Mesenchymal stem cell (in vitro differentiated cells and primary cell): ENCODE measurements around the gene STAG3.

Experiments used
- DNase-seq: peaks from one replicate; pipeline ENCODE4 v3.0.0-alpha.2; 2013
- H2AFZ ChIP-seq: one replicate; pipeline ENCODE4 v1.6.1; 2013; ENCODE audit warnings: low read depth, mild to moderate bottlenecking, control low read depth, inconsistent platforms, low read length, moderate library complexity
- H2AK5ac ChIP-seq: 2 replicates; pipeline ENCODE4 v1.6.1; 2013; ENCODE audit warnings: low read length, moderate library complexity, mild to moderate bottlenecking, inconsistent platforms; ENCODE audit not compliant: severe bottlenecking
- H2BK120ac ChIP-seq: one replicate; pipeline ENCODE4 v1.6.1; 2013; ENCODE audit warnings: low read depth, mild to moderate bottlenecking, inconsistent platforms, low read length, moderate library complexity
- H2BK12ac ChIP-seq, 2 experiments: one replicate each; pipeline ENCODE4 v1.6.1; 2013; ENCODE audit warnings: inconsistent platforms in 2 of 2, low read length in 2 of 2, mild to moderate bottlenecking in 2 of 2, moderate library complexity in 2 of 2, control low read depth in 1 of 2
- H2BK15ac ChIP-seq: one replicate; pipeline ENCODE4 v1.6.1; 2013; ENCODE audit warnings: mild to moderate bottlenecking, low read depth, inconsistent platforms; ENCODE audit not compliant: poor library complexity, severe bottlenecking
- H2BK5ac ChIP-seq: 2 replicates; pipeline ENCODE4 v1.6.1; 2013; ENCODE audit warnings: low read depth, mild to moderate bottlenecking, low read length, control low read depth, inconsistent platforms; ENCODE audit not compliant: poor library complexity, severe bottlenecking
- H3K14ac ChIP-seq, 2 experiments: one replicate each; pipeline ENCODE4 v1.6.1; 2013; ENCODE audit warnings: inconsistent platforms in 2 of 2, low read length in 2 of 2, control low read depth in 1 of 2, mild to moderate bottlenecking in 1 of 2, moderate library complexity in 1 of 2
- H3K18ac ChIP-seq, 2 experiments: one replicate each; pipeline ENCODE4 v1.6.1; 2013; ENCODE audit warnings: inconsistent platforms in 2 of 2, low read length in 2 of 2, control low read depth in 1 of 2, low read depth in 1 of 2, mild to moderate bottlenecking in 1 of 2
- H3K23ac ChIP-seq, 2 experiments: one replicate each; pipeline ENCODE4 v1.6.1; 2013; ENCODE audit warnings: inconsistent platforms in 2 of 2, low read length in 2 of 2, mild to moderate bottlenecking in 2 of 2, moderate library complexity in 2 of 2, control low read depth in 1 of 2
- H3K27ac ChIP-seq: 2 replicates; pipeline ENCODE4 v1.5.1; 2013; ENCODE audit warnings: mild to moderate bottlenecking, moderate library complexity, low read length, control low read depth, inconsistent platforms; ENCODE audit not compliant: poor library complexity, severe bottlenecking
- H3K27me3 ChIP-seq, 2 experiments: 2 replicates each; pipeline versions ENCODE4 v1.6.1 to v1.7.0; 2013; ENCODE audit warnings: low read length in 2 of 2, mild to moderate bottlenecking in 2 of 2, moderate library complexity in 2 of 2, control low read depth in 1 of 2, inconsistent platforms in 1 of 2; ENCODE audit not compliant: control insufficient read depth in 1 of 2, insufficient read depth in 1 of 2
- H3K36me3 ChIP-seq, 2 experiments: 2 replicates each; pipeline versions ENCODE4 v1.6.1 to v1.7.0; 2013; ENCODE audit warnings: low read length in 2 of 2, control low read depth in 1 of 2, inconsistent platforms in 1 of 2, low read depth in 1 of 2, mild to moderate bottlenecking in 1 of 2; ENCODE audit not compliant: insufficient read depth in 2 of 2, control insufficient read depth in 1 of 2
- H3K4ac ChIP-seq, 2 experiments: one replicate each; pipeline ENCODE4 v1.6.1; 2013; ENCODE audit warnings: inconsistent platforms in 2 of 2, low read length in 2 of 2, mild to moderate bottlenecking in 2 of 2, moderate library complexity in 2 of 2, control low read depth in 1 of 2, low read depth in 1 of 2
- H3K4me1 ChIP-seq: 2 replicates; pipeline ENCODE4 v1.6.1; 2013; ENCODE audit warnings: low read depth, low read length, control low read depth; ENCODE audit not compliant: control insufficient read depth, insufficient read depth
- H3K4me2 ChIP-seq: 2 replicates; pipeline ENCODE4 v1.6.1; 2013; ENCODE audit warnings: low read length, mild to moderate bottlenecking, inconsistent platforms; ENCODE audit not compliant: poor library complexity, severe bottlenecking
- H3K4me3 ChIP-seq, 2 experiments: 2 replicates each; pipeline versions ENCODE4 v1.5.1 to v1.7.0; 2013; ENCODE audit warnings: low read length in 2 of 2, mild to moderate bottlenecking in 2 of 2, control low read depth in 1 of 2, low read depth in 1 of 2; ENCODE audit not compliant: insufficient read depth in 1 of 2
- H3K79me1 ChIP-seq: replicated peaks from 2 replicates; pipeline ENCODE4 v1.6.1; 2013; ENCODE audit warnings: mild to moderate bottlenecking, control low read depth, low read length, inconsistent platforms; ENCODE audit not compliant: poor library complexity, severe bottlenecking
- H3K9ac ChIP-seq: 2 replicates; pipeline ENCODE4 v1.7.0; 2013; ENCODE audit warnings: mild to moderate bottlenecking, low read length, moderate library complexity
- H3K9me3 ChIP-seq: 2 replicates; pipeline ENCODE4 v1.7.0; 2013; ENCODE audit warnings: mild to moderate bottlenecking, low read length; ENCODE audit not compliant: control insufficient read depth
- H4K8ac ChIP-seq: one replicate; pipeline ENCODE4 v1.6.1; 2013; ENCODE audit warnings: inconsistent platforms, mild to moderate bottlenecking, low read length, moderate library complexity
- H4K91ac ChIP-seq: one replicate; pipeline ENCODE4 v1.6.1; 2013; ENCODE audit warnings: mild to moderate bottlenecking, low read length, inconsistent platforms
- WGBS: methylation state at CpG from one replicate; pipeline ENCODE4 v1.1.7; 2013; ENCODE audit warnings: mixed read lengths; 5-methylcytosine and 5-hydroxymethylcytosine counted together

STAG3 gene

DNA sequence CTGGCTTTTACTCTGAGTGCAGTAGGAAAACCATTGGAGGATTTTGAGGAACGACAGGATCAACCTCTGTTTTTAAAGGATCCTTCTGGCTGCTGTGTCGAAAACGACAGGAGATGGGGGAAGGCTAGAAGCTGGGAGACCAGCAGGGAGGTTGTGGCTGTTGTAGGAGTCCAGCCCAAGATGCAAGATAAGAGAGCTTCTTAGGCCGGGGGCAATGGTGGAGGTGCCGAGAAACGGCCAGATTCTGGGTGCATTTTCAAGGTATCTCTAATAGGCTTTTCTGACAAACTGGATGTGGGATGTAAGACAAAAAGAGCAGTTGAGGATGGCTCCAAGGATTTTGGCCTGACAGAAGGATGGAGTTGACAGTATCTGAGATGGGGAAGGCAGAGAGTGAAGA, 31.8 kb downstream of the STAG3 start:
- H3K4ac ChIP-seq = no peak overlapping the region
- no peak overlapping the region for H3K27ac ChIP-seq
- no peak overlapping the region for H3K18ac ChIP-seq
- H3K79me1 ChIP-seq = no peaks in the 10 kb centered on the region
- H3K4me2 ChIP-seq = no peak overlapping the region
- H2AK5ac ChIP-seq = no peak overlapping the region
- no peaks in the 10 kb centered on the region for H3K9me3 ChIP-seq
- H2BK5ac ChIP-seq = no peak overlapping the region
- H4K8ac ChIP-seq = no peak overlapping the region
- no peak overlapping the region for H2BK12ac ChIP-seq
- no peak overlapping the region for H3K9ac ChIP-seq
- H2BK15ac ChIP-seq = no peak overlapping the region
- H3K36me3 ChIP-seq = no peaks in the 10 kb centered on the region
- H3K23ac ChIP-seq = no peak overlapping the region
- H4K91ac ChIP-seq = no peak overlapping the region
- WGBS = 78% methylated on average over 6 of the region's 6 CpGs
- no peak overlapping the region for H3K4me3 ChIP-seq
- H2AFZ ChIP-seq = no peak overlapping the region
- DNase-seq = no peak
- no peaks in the 10 kb centered on the region for H3K4me1 ChIP-seq
- peaks cover 4 to 59% of the 10 kb centered on the region in 2 experiments for H3K27me3 ChIP-seq
- H3K14ac ChIP-seq = no peak overlapping the region
- no peak overlapping the region for H2BK120ac ChIP-seq

DNA sequence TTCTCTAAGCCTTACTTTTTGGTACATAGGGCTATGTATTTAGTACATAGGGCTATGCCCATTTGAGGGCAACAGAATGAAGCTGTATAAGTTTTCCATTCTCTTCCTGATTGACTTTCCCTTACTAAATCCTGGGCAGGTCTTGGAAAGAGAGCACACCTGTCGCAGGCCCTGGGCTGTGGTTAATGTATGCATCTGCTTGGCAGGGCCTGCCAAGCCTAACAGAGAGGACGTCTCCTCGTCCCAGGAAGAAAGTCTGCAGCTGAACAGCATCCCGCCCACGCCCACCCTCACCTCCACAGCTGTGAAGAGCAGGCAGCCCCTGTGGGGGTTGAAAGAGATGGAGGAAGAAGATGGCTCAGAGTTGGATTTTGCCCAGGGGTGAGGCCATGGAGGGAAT, 33.1 kb downstream of the STAG3 start:
- H3K36me3 ChIP-seq = no peaks in the 10 kb centered on the region
- no peaks in the 10 kb centered on the region for H3K4me1 ChIP-seq
- H3K27ac ChIP-seq = no peak overlapping the region
- no peaks in the 10 kb centered on the region for H3K79me1 ChIP-seq
- no peak overlapping the region for H3K4me2 ChIP-seq
- H3K4ac ChIP-seq = no peak overlapping the region
- H2BK12ac ChIP-seq = no peak overlapping the region
- H2AK5ac ChIP-seq = no peak overlapping the region
- H4K8ac ChIP-seq = no peak overlapping the region
- H3K4me3 ChIP-seq = no peak overlapping the region
- no peak overlapping the region for H2BK15ac ChIP-seq
- no peak overlapping the region for H3K9ac ChIP-seq
- H2BK5ac ChIP-seq = no peak overlapping the region
- no peak for DNase-seq
- H2BK120ac ChIP-seq = no peak overlapping the region
- H3K14ac ChIP-seq = no peak overlapping the region
- H3K23ac ChIP-seq = no peak overlapping the region
- no peak overlapping the region for H2AFZ ChIP-seq
- H4K91ac ChIP-seq = no peak overlapping the region
- H3K27me3 ChIP-seq = peaks cover 4 to 51% of the 10 kb centered on the region in 2 experiments
- WGBS = 71% methylated on average over 3 of the region's 5 CpGs
- no peak overlapping the region for H3K18ac ChIP-seq
- no peaks in the 10 kb centered on the region for H3K9me3 ChIP-seq

DNA sequence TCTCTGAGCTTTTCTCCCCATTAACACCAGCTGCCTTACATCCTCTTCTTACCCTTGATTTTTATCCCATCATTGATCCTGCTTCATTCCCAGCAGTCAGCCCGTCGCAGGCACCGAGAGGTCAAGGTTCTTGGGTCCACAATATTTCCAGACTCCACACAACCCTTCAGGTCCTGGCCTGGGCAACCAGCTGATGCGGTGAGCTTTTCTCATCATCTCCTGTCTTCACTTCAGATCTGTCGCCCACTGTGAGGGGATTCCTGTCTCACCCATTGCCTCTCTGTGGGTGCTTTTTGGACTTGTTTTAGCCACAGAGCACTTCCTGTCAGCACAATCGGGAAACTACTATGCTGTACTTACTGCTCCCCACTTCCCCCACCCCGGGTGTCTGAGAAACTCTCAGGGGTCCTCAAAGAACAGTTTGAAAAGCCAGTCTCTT, 33.6 kb downstream of the STAG3 start:
- DNase-seq = no peak
- H2AK5ac ChIP-seq = no peak overlapping the region
- no peak overlapping the region for H3K27ac ChIP-seq
- no peak overlapping the region for H2BK120ac ChIP-seq
- H2BK12ac ChIP-seq = no peak overlapping the region
- no peaks in the 10 kb centered on the region for H3K36me3 ChIP-seq
- H2BK15ac ChIP-seq = no peak overlapping the region
- H4K91ac ChIP-seq = no peak overlapping the region
- no peak overlapping the region for H3K4me3 ChIP-seq
- no peak overlapping the region for H4K8ac ChIP-seq
- no peak overlapping the region for H3K23ac ChIP-seq
- no peak overlapping the region for H3K18ac ChIP-seq
- no peaks in the 10 kb centered on the region for H3K9me3 ChIP-seq
- no peaks in the 10 kb centered on the region for H3K4me1 ChIP-seq
- no peak overlapping the region for H3K9ac ChIP-seq
- H2AFZ ChIP-seq = no peak overlapping the region
- peaks cover 4 to 51% of the 10 kb centered on the region in 2 experiments for H3K27me3 ChIP-seq
- H3K79me1 ChIP-seq = no peaks in the 10 kb centered on the region
- no peak overlapping the region for H2BK5ac ChIP-seq
- H3K4ac ChIP-seq = no peak overlapping the region
- no peak overlapping the region for H3K14ac ChIP-seq
- H3K4me2 ChIP-seq = no peak overlapping the region
- WGBS = 97% methylated on average over 7 of the region's 7 CpGs

DNA sequence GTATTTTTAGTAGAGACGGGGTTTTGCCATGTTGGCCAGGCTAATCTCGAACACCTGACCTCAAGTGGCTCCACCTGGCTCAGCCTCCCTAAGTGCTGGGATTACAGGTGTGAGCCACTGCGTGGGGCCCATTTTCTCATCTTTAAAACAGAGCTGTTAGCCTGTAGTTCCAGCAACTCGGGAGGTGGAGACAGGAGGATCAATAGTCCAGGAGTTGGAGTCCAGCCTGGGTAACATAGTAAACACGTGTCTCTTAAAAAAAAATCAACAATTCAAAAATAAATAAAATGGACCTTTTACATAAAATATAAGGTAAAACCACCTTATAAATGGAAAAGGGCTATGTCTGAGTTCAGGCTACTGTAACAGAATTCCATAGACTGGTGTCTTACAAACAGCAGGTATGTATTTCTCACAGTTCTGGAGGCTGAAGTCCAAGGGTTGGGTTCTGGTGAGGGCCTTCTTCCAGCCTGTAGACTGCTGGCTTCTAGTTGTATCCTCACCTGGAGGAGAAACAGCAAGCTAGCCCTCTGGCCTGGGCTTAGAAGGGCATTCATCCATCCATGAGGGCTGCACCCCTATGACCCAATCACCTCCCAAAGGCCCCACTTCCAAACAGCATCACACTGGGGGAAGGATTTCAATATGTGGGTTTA, 35.0 kb downstream of the STAG3 start:
- Histone ChIP-seq H2BK12ac (no peak overlapping the region), H3K9me3 (no peaks in the 10 kb centered on the region), H4K8ac (no peak overlapping the region), H2BK15ac (no peak overlapping the region), H3K36me3 (no peaks in the 10 kb centered on the region), H3K27ac (no peak overlapping the region), H3K4me1 (no peaks in the 10 kb centered on the region), H2BK5ac (no peak overlapping the region), H3K18ac (no peak overlapping the region), H3K27me3 (peaks cover 4 to 51% of the 10 kb centered on the region in 2 experiments), H3K4me3 (no peak overlapping the region), H4K91ac (no peak overlapping the region), H3K23ac (no peak overlapping the region), H2AK5ac (no peak overlapping the region), H3K4me2 (no peak overlapping the region), H2BK120ac (no peak overlapping the region), H3K14ac (peak overlapping the region in 1 of 2 experiments; percentile 32), H3K4ac (no peak overlapping the region), H3K79me1 (no peaks in the 10 kb centered on the region), H2AFZ (no peak overlapping the region), H3K9ac (no peak overlapping the region)
- WGBS = 94% methylated on average over 3 of the region's 5 CpGs
- no peak for DNase-seq
